K562 (cell line): ENCODE data around the gene ZP3. TPM values are rescaled to one million over a fixed set of nuclear protein-coding genes. Genes with fewer than 3 reads are reported as not detected.

Source experiments
- BDP1 ChIP-seq: IDR thresholded peaks from 3 replicates; pipeline ENCODE4 v1.6.1; 2011; ENCODE audit not compliant: insufficient read length, insufficient read depth
- GABPB2 ChIP-seq: fragments of 250-450 bp; sonication (Bioruptor Pico); conservative IDR thresholded peaks from 2 replicates; pipeline ENCODE4 v1.5.1; 2021; ENCODE audit warnings: mild to moderate bottlenecking
- MBD2 ChIP-seq: sonication (generic); IDR thresholded peaks from 2 replicates; pipeline ENCODE4 v1.6.1; 2016; ENCODE audit warnings: low read depth, borderline replicate concordance
- RBBP5 ChIP-seq: fragments of 200-600 bp; sonication (generic); IDR thresholded peaks from 2 replicates; pipeline ENCODE4 v1.6.1; 2012; ENCODE audit warnings: borderline replicate concordance, mild to moderate bottlenecking, low read length, control low read depth, inconsistent platforms; ENCODE audit not compliant: insufficient read depth, poor library complexity, severe bottlenecking
- TOE1 ChIP-seq, 2 experiments: fragments of 450-650 bp in 1 of 2; sonication (generic) in 1 of 2; formaldehyde crosslinking in 1 of 2; IDR thresholded peaks; 2 replicates each; pipeline versions ENCODE4 v1.7.1 to v1.8.0; 2016 to 2022; ENCODE audit warnings: borderline replicate concordance in 2 of 2, mild to moderate bottlenecking in 2 of 2, antibody characterized with exemption in 1 of 2, inconsistent platforms in 1 of 2, low read depth in 1 of 2, missing genetic modification reagents in 1 of 2, moderate library complexity in 1 of 2
- YY1 ChIP-seq, 3 experiments: IDR thresholded peaks; 2 replicates each; pipeline ENCODE4 v1.6.1; 2011; ENCODE audit warnings: low read length in 2 of 3, mild to moderate bottlenecking in 2 of 3, moderate library complexity in 2 of 3, borderline replicate concordance in 1 of 3, control low read depth in 1 of 3, low read depth in 1 of 3; ENCODE audit not compliant: insufficient read depth in 3 of 3, insufficient replicate concordance in 2 of 3, control insufficient read depth in 1 of 3, insufficient read length in 1 of 3; ENCODE audit errors: extremely low read depth in 1 of 3
- ZBTB17 ChIP-seq: fragments of 450-650 bp; formaldehyde crosslinking; IDR thresholded peaks from 2 replicates; pipeline ENCODE4 v1.4.0; 2020; ENCODE audit warnings: mild to moderate bottlenecking
- ZNF253 ChIP-seq: fragments of 250-450 bp; sonication (Bioruptor Pico); conservative IDR thresholded peaks from 2 replicates; pipeline ENCODE4 v1.6.1; 2021; ENCODE audit warnings: mild to moderate bottlenecking
- polyA plus RNA-seq, 8 experiments: library from polyadenylated mRNA; depleted of rRNA in 4 of 8; stranded (reverse) in 5 of 8; unstranded in 3 of 8; fragments of >200 nt; fragmentation: Nextera tagmentation in 2 of 8; fragmentation: Illumina TruSeq in 1 of 8; extraction: Ambion mirVana in 2 of 8; extraction: Trizol in 1 of 8; gene quantifications; 2 replicates each; pipeline versions ENCODE4 v1.2.1 to v1.2.3, GENCODE V29; 2011 to 2014; ENCODE audit warnings: inconsistent platforms in 1 of 8, missing spikeins in 1 of 8
- total RNA-seq, 7 experiments: library from RNA; depleted of rRNA in 6 of 7; stranded (reverse); fragments of >200 nt in 6 of 7; fragmentation: Illumina TruSeq in 2 of 7; extraction: Trizol in 2 of 7; gene quantifications; 2 replicates each; pipeline versions ENCODE4 v1.2.1 to v1.2.3, GENCODE V29; 2011 to 2021; ENCODE audit warnings: low replicate concordance in 1 of 7
- TF ChIP-seq, protein P1 (sequence below), 2 experiments: fragments of 450-650 bp; formaldehyde crosslinking in 1 of 2; IDR thresholded peaks; 2 replicates each; pipeline versions ENCODE4 v1.4.0 to v1.6.1; 2014 to 2020; ENCODE audit warnings: mild to moderate bottlenecking in 2 of 2, borderline replicate concordance in 1 of 2, low read depth in 1 of 2
- TF ChIP-seq, protein P2 (sequence below): fragments of 450-650 bp; formaldehyde crosslinking; IDR thresholded peaks from 2 replicates; pipeline ENCODE4 v1.4.0; 2020; ENCODE audit warnings: mild to moderate bottlenecking, moderate library complexity
- TF ChIP-seq, protein P3 (sequence below), 2 experiments: fragments of 250-450 bp in 1 of 2; fragments of 450-650 bp in 1 of 2; sonication (Bioruptor Pico) in 1 of 2; IDR thresholded peaks; 2 replicates each; pipeline versions ENCODE4 v1.6.1 to v1.8.0; 2016 to 2021; ENCODE audit warnings: mild to moderate bottlenecking in 2 of 2, moderate library complexity in 2 of 2, missing compliant biosample characterization in 1 of 2, missing genetic modification characterization in 1 of 2
- TF ChIP-seq, protein P4 (sequence below): sonication (generic); formaldehyde crosslinking; IDR thresholded peaks from 2 replicates; pipeline ENCODE4 v1.5.0; 2020; ENCODE audit warnings: missing genetic modification reagents

ZP3 gene
- total and polyA plus RNA-seq, 9 of the 15 experiments (the other 6 are each of a cell fraction or from before 2014, with no cell fraction given), result 1.4 to 3.8 (median 2.4) TPM

DNA sequence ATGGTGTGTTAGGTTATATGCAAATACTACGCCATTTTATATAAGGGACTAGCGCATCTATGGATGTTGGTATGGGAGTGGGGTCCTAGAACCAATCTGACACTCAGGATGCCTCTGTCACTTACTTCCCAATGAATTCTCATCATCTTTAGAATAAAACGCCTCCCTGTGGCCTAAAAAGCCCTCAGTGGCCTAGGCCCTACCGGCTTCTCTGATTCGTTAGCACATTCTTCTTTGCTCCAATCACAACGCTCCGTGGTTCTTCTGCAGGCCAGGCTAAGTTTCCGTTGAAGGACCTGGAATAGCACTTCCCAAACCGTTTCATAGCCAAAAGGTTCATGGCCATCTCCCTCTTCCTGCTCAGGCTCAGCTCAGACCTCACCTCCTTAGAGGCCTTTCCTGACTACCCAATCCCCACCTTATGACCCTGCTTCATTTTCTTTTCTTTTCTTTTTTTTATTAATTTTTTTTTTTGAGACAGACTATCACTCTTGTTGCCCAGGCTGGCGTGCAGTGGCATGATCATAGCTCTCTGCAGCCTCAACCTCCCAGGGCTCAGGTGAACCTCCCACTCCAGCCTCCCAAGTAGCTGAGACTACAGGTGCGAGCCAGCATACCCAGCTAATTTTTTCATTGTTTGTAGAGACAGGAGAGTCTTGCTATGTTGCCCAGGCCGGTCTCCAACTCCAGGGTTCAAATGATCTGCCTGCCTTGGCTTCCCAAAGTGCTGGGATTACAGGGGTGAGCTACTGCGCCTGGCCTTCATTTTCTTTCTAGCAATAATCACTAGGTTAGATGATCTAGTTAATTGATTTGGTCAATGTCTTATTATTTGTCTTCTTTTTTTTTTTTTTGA is 41.4 kb upstream of the ZP3 start (continued):
- TF ChIP-seq, protein P1, sequence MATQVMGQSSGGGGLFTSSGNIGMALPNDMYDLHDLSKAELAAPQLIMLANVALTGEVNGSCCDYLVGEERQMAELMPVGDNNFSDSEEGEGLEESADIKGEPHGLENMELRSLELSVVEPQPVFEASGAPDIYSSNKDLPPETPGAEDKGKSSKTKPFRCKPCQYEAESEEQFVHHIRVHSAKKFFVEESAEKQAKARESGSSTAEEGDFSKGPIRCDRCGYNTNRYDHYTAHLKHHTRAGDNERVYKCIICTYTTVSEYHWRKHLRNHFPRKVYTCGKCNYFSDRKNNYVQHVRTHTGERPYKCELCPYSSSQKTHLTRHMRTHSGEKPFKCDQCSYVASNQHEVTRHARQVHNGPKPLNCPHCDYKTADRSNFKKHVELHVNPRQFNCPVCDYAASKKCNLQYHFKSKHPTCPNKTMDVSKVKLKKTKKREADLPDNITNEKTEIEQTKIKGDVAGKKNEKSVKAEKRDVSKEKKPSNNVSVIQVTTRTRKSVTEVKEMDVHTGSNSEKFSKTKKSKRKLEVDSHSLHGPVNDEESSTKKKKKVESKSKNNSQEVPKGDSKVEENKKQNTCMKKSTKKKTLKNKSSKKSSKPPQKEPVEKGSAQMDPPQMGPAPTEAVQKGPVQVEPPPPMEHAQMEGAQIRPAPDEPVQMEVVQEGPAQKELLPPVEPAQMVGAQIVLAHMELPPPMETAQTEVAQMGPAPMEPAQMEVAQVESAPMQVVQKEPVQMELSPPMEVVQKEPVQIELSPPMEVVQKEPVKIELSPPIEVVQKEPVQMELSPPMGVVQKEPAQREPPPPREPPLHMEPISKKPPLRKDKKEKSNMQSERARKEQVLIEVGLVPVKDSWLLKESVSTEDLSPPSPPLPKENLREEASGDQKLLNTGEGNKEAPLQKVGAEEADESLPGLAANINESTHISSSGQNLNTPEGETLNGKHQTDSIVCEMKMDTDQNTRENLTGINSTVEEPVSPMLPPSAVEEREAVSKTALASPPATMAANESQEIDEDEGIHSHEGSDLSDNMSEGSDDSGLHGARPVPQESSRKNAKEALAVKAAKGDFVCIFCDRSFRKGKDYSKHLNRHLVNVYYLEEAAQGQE (IDR thresholded peaks at IDR 0.05; ENCODE audit: borderline replicate concordance), result peak; percentile 48; the same call in 1 of the 2 replicates
- TF ChIP-seq, protein P1 (CRISPR knock-in tag; IDR thresholded peaks at IDR 0.05; ENCODE audit: low read depth), result no peak
- peak in 1 of 3 experiments; percentile 22 for TF ChIP-seq YY1 (IDR thresholded peaks at IDR 0.05; ENCODE audit: borderline replicate concordance in 1 of 3, control insufficient read depth in 1 of 3, extremely low read depth in 1 of 3, insufficient read depth in 3 of 3, insufficient read length in 1 of 3, insufficient replicate concordance in 2 of 3, low read depth in 1 of 3, low read length in 2 of 3)
- no peak for TF ChIP-seq BDP1
- no peak for TF ChIP-seq TOE1 (IDR thresholded peaks at IDR 0.05; ENCODE audit: borderline replicate concordance)
- TF ChIP-seq TOE1 (CRISPR knock-in tag; IDR thresholded peaks at IDR 0.05; ENCODE audit: borderline replicate concordance, low read depth), result no peak
- TF ChIP-seq ZBTB17 (CRISPR knock-in tag), result no peak
- TF ChIP-seq ZNF253 (CRISPR knock-in tag), result no peak
- TF ChIP-seq, protein P2, sequence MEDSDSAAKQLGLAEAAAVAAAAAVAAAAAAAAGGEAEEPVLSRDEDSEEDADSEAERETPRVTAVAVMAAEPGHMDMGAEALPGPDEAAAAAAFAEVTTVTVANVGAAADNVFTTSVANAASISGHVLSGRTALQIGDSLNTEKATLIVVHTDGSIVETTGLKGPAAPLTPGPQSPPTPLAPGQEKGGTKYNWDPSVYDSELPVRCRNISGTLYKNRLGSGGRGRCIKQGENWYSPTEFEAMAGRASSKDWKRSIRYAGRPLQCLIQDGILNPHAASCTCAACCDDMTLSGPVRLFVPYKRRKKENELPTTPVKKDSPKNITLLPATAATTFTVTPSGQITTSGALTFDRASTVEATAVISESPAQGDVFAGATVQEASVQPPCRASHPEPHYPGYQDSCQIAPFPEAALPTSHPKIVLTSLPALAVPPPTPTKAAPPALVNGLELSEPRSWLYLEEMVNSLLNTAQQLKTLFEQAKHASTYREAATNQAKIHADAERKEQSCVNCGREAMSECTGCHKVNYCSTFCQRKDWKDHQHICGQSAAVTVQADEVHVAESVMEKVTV (CRISPR knock-in tag), result 0 out of 2 replicates have a peak, but pooled peaks have one; percentile 11
- TF ChIP-seq RBBP5, result no peak
- TF ChIP-seq, protein P3, sequence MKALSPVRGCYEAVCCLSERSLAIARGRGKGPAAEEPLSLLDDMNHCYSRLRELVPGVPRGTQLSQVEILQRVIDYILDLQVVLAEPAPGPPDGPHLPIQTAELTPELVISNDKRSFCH (CRISPR knock-in tag; IDR thresholded peaks at IDR 0.05), result no peak
- TF ChIP-seq, protein P3 (tag; IDR thresholded peaks at IDR 0.05), result 0 out of 2 replicates have a peak, but pooled peaks have one; percentile 36
- TF ChIP-seq GABPB2, result no peak
- TF ChIP-seq, protein P4, sequence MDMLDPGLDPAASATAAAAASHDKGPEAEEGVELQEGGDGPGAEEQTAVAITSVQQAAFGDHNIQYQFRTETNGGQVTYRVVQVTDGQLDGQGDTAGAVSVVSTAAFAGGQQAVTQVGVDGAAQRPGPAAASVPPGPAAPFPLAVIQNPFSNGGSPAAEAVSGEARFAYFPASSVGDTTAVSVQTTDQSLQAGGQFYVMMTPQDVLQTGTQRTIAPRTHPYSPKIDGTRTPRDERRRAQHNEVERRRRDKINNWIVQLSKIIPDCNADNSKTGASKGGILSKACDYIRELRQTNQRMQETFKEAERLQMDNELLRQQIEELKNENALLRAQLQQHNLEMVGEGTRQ (CRISPR knock-in tag), result no peak
- TF ChIP-seq MBD2, result peak; percentile 63; the same call in 1 of the 2 replicates
